ENCODE data around the gene PTGFRN.

PTGFRN gene

GRCh38 chr1:116910379-116911187 is 867 bp downstream of the PTGFRN start:
- TF ChIP-seq CTCF (IDR thresholded peaks at IDR 0.05; ENCODE audit: unreplicated experiment in 3 of 3) = no peak
- peaks cover 7% of the 10 kb centered on the region for H3K4me1 Mint-ChIP-seq

GRCh38 chr1:116911188-116911553 is 1.5 kb downstream of the PTGFRN start:
- TF ChIP-seq CTCF (IDR thresholded peaks at IDR 0.05; ENCODE audit: unreplicated experiment in 3 of 3) = no peak
- H3K4me1 Mint-ChIP-seq = peaks cover 7% of the 10 kb centered on the region
- no peaks in the 10 kb centered on the region for H3K27me3 Mint-ChIP-seq (ENCODE audit: low read depth)
- no peak overlapping the region for H3K27ac Mint-ChIP-seq
- no peaks in the 10 kb centered on the region for H3K9me3 Mint-ChIP-seq
- H3K4me3 Mint-ChIP-seq = no peak overlapping the region
- no peaks in the 10 kb centered on the region for H3K36me3 Mint-ChIP-seq (ENCODE audit: low read depth)

More at GRCh38 chr1:116910379-116911187, 867 bp downstream of the PTGFRN start:
- Mint-ChIP-seq H3K27me3 (ENCODE audit: low read depth) (no peaks in the 10 kb centered on the region), H3K9me3 (no peaks in the 10 kb centered on the region), H3K36me3 (ENCODE audit: low read depth) (no peaks in the 10 kb centered on the region), H3K27ac (no peak overlapping the region), H3K4me3 (no peak overlapping the region)

GRCh38 chr1:116911779-116912469 is 2.2 kb downstream of the PTGFRN start:
- H3K4me3 Mint-ChIP-seq = no peak overlapping the region
- H3K4me1 Mint-ChIP-seq = peaks cover 7% of the 10 kb centered on the region
- no peaks in the 10 kb centered on the region for H3K27me3 Mint-ChIP-seq (ENCODE audit: low read depth)
- no peaks in the 10 kb centered on the region for H3K36me3 Mint-ChIP-seq (ENCODE audit: low read depth)
- H3K9me3 Mint-ChIP-seq = no peaks in the 10 kb centered on the region
- H3K27ac Mint-ChIP-seq = no peak overlapping the region
- TF ChIP-seq CTCF (IDR thresholded peaks at IDR 0.05; ENCODE audit: unreplicated experiment in 3 of 3) = no peak

- Mint-ChIP-seq H3K27me3 (ENCODE audit: low read depth) (no peaks in the 10 kb centered on the region), H3K36me3 (ENCODE audit: low read depth) (no peaks in the 10 kb centered on the region), H3K27ac (no peak overlapping the region), H3K9me3 (no peaks in the 10 kb centered on the region), H3K4me3 (no peak overlapping the region), H3K4me1 (peaks cover 7% of the 10 kb centered on the region)
- TF ChIP-seq CTCF (IDR thresholded peaks at IDR 0.05; ENCODE audit: unreplicated experiment in 3 of 3) = no peak
Measured at GRCh38 chr1:116912846-116913245, 3.1 kb downstream of the PTGFRN start.

- no peak for TF ChIP-seq CTCF (IDR thresholded peaks at IDR 0.05; ENCODE audit: unreplicated experiment in 3 of 3)
- Mint-ChIP-seq H3K27ac (no peak overlapping the region), H3K36me3 (ENCODE audit: low read depth) (no peaks in the 10 kb centered on the region), H3K27me3 (ENCODE audit: low read depth) (no peaks in the 10 kb centered on the region), H3K9me3 (no peaks in the 10 kb centered on the region), H3K4me3 (no peak overlapping the region), H3K4me1 (peaks cover 5% of the 10 kb centered on the region)
Measured at GRCh38 chr1:116913941-116914340, 4.2 kb downstream of the PTGFRN start.
